ENCODE data around the gene SLC22A17.

Gene SLC22A17

DNA sequence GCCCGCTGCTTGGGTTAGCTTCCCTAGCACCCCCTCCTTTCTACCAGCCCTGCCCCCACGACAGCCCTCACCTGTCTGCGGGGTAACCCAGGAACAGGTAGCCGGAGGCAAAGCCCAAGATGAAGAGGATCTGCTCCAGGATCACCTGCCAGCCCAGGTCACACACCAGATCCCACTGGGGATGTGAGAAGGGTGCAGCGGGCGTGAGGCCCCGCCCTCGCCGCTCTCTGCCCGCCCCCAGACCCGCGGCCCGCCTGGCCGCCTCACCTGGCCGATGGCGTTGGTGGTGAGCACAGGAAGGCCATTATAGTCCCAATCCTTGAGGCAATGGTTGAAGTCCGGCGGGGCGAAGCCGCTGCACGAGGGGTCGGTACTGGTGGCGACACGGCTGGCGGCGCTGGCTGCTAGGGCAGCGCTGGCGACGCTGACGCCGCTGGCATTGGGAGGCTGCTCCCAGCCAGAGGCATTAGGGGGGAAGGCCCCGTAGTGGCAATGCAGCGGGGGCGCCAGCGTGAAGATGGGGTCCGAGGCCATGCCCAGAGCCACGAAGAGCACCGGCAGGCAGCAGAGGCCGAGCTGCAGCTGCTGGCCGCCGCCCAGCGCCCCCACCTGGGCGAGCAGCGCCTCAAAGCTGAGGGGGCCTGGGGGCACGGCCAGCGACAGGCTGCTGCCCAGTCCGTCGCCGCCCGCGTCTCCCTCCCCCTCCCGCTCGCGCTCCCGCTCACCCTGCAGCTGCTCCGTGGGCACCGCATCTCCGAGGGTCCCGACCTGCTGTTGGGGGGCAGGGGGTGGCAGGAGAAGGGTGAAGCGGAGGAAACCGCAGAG, 794 bp downstream of the SLC22A17 start:
- H3K9me3 ChIP-seq (ENCODE audit: control insufficient read depth, insufficient read depth, low read depth, low read length) = no peaks in the 10 kb centered on the region
- H3K4me3 ChIP-seq (ENCODE audit: low read depth, low read length) = peak overlapping the region; percentile 87
- no peak overlapping the region for H3K27ac ChIP-seq (ENCODE audit: low read depth, low read length)
- peaks cover 9% of the 10 kb centered on the region for H3K36me3 ChIP-seq (ENCODE audit: control insufficient read depth, insufficient read depth, low read length)
- peaks cover 40% of the 10 kb centered on the region for H3K27me3 ChIP-seq (ENCODE audit: control insufficient read depth, insufficient read depth, low read length)
- H3K4me1 ChIP-seq (ENCODE audit: control insufficient read depth, insufficient read depth, low read length) = peaks cover 3% of the 10 kb centered on the region; the same call in 1 of the 2 replicates
- H3K9ac ChIP-seq (ENCODE audit: low read length) = peak overlapping the region; percentile 45

DNA sequence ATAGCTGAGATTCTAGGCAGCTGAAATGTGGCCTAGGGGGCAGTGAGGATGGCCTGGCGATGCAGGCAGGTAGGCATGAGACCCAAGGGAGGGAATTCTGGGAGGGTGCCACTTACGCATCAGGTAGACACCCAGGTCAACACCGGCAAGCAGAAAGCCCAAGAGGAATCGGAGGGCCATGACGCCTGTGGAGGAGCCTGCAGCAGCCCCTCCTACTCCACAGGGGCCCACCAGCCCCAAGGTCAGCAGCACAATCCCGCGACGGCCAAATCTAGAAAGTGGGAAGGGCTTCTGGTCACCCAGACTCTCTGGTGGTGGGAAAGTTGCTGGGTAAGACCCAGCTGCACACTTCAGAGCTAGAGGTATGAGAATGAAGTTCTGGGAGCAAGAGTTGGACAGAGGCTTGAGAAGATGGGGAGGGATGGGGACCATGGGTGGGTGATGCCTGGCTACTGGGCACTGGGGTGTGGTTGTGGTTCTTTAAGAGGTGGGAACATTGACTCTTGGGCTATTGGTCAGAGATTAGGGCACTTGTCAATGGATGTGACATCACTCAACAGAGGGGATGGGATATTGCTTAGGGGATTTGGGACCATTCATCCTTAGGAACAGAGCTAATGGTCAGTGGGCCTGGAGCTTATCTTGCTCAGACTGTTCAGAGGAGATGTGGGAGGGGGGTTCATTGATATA, 3.4 kb downstream of the SLC22A17 start:
- H3K9me3 ChIP-seq (ENCODE audit: control insufficient read depth, insufficient read depth, low read depth, low read length) = no peaks in the 10 kb centered on the region
- H3K4me1 ChIP-seq (ENCODE audit: control insufficient read depth, insufficient read depth, low read length) = peaks cover 14% of the 10 kb centered on the region
- no peak overlapping the region for H3K9ac ChIP-seq (ENCODE audit: low read length)
- H3K4me3 ChIP-seq (ENCODE audit: low read depth, low read length) = no peak overlapping the region
- no peaks in the 10 kb centered on the region for H3K36me3 ChIP-seq (ENCODE audit: control insufficient read depth, insufficient read depth, low read length)
- H3K27me3 ChIP-seq (ENCODE audit: control insufficient read depth, insufficient read depth, low read length) = peaks cover 34% of the 10 kb centered on the region
- no peak overlapping the region for H3K27ac ChIP-seq (ENCODE audit: low read depth, low read length)

- Histone ChIP-seq H3K4me3 (ENCODE audit: low read depth, low read length) (no peak overlapping the region), H3K36me3 (ENCODE audit: control insufficient read depth, insufficient read depth, low read length) (no peaks in the 10 kb centered on the region), H3K4me1 (ENCODE audit: control insufficient read depth, insufficient read depth, low read length) (peaks cover 14% of the 10 kb centered on the region), H3K27me3 (ENCODE audit: control insufficient read depth, insufficient read depth, low read length) (peaks cover 24% of the 10 kb centered on the region), H3K27ac (ENCODE audit: low read depth, low read length) (no peak overlapping the region), H3K9me3 (ENCODE audit: control insufficient read depth, insufficient read depth, low read depth, low read length) (no peaks in the 10 kb centered on the region), H3K9ac (ENCODE audit: low read length) (no peak overlapping the region)
Observed at GRCh38 chr14:23348297-23348655, 4.4 kb downstream of the SLC22A17 start.

- Histone ChIP-seq H3K27ac (ENCODE audit: low read depth, low read length) (no peak overlapping the region), H3K4me1 (ENCODE audit: control insufficient read depth, insufficient read depth, low read length) (peaks cover 11% of the 10 kb centered on the region), H3K9ac (ENCODE audit: low read length) (no peak overlapping the region), H3K27me3 (ENCODE audit: control insufficient read depth, insufficient read depth, low read length) (peaks cover 20% of the 10 kb centered on the region), H3K36me3 (ENCODE audit: control insufficient read depth, insufficient read depth, low read length) (no peaks in the 10 kb centered on the region), H3K9me3 (ENCODE audit: control insufficient read depth, insufficient read depth, low read depth, low read length) (no peaks in the 10 kb centered on the region), H3K4me3 (ENCODE audit: low read depth, low read length) (no peak overlapping the region)
Observed at GRCh38 chr14:23347406-23348296, 5.0 kb downstream of the SLC22A17 start.

GRCh38 chr14:23346693-23347405, 5.8 kb downstream of the SLC22A17 start:
- H3K9ac ChIP-seq (ENCODE audit: low read length) = no peak overlapping the region
- peaks cover 15% of the 10 kb centered on the region for H3K27me3 ChIP-seq (ENCODE audit: control insufficient read depth, insufficient read depth, low read length)
- H3K36me3 ChIP-seq (ENCODE audit: control insufficient read depth, insufficient read depth, low read length) = no peaks in the 10 kb centered on the region
- H3K4me3 ChIP-seq (ENCODE audit: low read depth, low read length) = no peak overlapping the region; the same call in 1 of the 2 replicates
- H3K27ac ChIP-seq (ENCODE audit: low read depth, low read length) = no peak overlapping the region
- H3K9me3 ChIP-seq (ENCODE audit: control insufficient read depth, insufficient read depth, low read depth, low read length) = 0 out of 2 replicates have a peak, but pooled peaks cover 2% of the 10 kb centered on the region
- H3K4me1 ChIP-seq (ENCODE audit: control insufficient read depth, insufficient read depth, low read length) = peaks cover 11% of the 10 kb centered on the region

GRCh38 chr14:23345987-23346692, 6.5 kb downstream of the SLC22A17 start:
- Histone ChIP-seq H3K4me1 (ENCODE audit: control insufficient read depth, insufficient read depth, low read length) (peaks cover 11% of the 10 kb centered on the region), H3K9me3 (ENCODE audit: control insufficient read depth, insufficient read depth, low read depth, low read length) (peaks cover 9% of the 10 kb centered on the region), H3K4me3 (ENCODE audit: low read depth, low read length) (no peak overlapping the region; the same call in 1 of the 2 replicates), H3K9ac (ENCODE audit: low read length) (no peak overlapping the region), H3K36me3 (ENCODE audit: control insufficient read depth, insufficient read depth, low read length) (no peaks in the 10 kb centered on the region), H3K27ac (ENCODE audit: low read depth, low read length) (no peak overlapping the region), H3K27me3 (ENCODE audit: control insufficient read depth, insufficient read depth, low read length) (peaks cover 8% of the 10 kb centered on the region)

DNA sequence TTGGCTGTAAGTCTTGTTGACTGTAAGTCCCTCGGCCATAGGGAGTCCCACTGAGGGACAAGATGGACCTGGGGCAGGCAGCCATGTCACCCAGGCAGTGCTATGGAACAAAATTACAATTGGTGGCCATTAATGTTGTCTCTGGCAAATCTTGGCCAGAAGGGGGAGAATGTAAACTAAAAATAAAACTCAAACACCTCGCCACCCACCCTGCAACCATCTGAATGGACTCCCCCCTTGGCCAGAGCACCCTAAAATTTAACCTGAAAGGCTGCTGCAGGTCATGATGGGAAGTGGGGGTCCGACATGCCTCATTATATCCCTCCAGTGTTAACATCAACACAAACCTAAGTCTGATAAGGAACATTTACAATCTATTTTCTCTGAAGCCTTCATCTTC, 8.2 kb downstream of the SLC22A17 start:
- Histone ChIP-seq H3K9me3 (ENCODE audit: control insufficient read depth, insufficient read depth, low read depth, low read length) (peaks cover 20% of the 10 kb centered on the region), H3K4me1 (ENCODE audit: control insufficient read depth, insufficient read depth, low read length) (peaks cover 11% of the 10 kb centered on the region), H3K27ac (ENCODE audit: low read depth, low read length) (no peak overlapping the region), H3K9ac (ENCODE audit: low read length) (no peak overlapping the region), H3K27me3 (ENCODE audit: control insufficient read depth, insufficient read depth, low read length) (no peaks in the 10 kb centered on the region), H3K4me3 (ENCODE audit: low read depth, low read length) (no peak overlapping the region), H3K36me3 (ENCODE audit: control insufficient read depth, insufficient read depth, low read length) (no peaks in the 10 kb centered on the region)

DNA sequence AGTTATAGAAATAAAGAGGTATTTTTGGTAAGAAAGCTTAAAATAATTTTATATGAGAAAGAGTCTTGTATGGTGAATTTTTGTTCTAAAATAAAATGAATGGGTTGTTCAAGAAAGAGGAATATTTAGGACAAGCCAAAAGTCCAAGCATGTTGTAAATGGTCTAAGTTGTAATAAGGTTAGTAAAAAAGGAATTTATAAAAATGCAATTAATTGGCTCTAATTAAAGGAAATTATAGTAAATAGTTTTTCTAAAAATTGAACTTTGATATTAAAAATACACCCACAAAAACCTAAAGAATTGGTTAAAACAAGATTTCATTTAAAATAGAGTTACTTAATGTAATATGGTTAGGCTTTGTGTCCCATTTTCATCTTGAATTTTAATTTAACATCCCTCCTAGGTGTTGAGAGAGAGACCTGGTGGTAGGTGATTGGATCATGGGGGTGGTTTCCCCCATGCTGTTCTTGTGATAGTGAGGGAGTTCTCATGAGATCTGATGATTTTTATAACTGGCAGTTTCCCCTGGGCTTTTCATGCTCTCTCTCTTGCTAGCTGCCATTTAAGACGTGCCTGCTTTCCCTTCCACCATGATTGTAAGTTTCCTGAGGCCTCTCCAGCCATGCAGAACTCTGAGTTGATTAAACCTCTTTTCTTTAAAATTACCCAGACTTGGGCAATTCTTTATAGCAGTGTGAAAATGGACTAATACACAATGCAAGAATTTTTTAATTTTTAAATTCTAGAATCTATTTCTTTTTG, 13.0 kb downstream of the SLC22A17 start:
- no peak overlapping the region for H3K9ac ChIP-seq (ENCODE audit: low read length)
- no peak overlapping the region for H3K4me3 ChIP-seq (ENCODE audit: low read depth, low read length)
- no peaks in the 10 kb centered on the region for H3K27me3 ChIP-seq (ENCODE audit: control insufficient read depth, insufficient read depth, low read length)
- H3K4me1 ChIP-seq (ENCODE audit: control insufficient read depth, insufficient read depth, low read length) = no peaks in the 10 kb centered on the region
- H3K9me3 ChIP-seq (ENCODE audit: control insufficient read depth, insufficient read depth, low read depth, low read length) = peaks cover 35% of the 10 kb centered on the region
- H3K36me3 ChIP-seq (ENCODE audit: control insufficient read depth, insufficient read depth, low read length) = no peaks in the 10 kb centered on the region
- no peak overlapping the region for H3K27ac ChIP-seq (ENCODE audit: low read depth, low read length)

- no peak overlapping the region for H3K9ac ChIP-seq (ENCODE audit: low read length)
- H3K4me1 ChIP-seq (ENCODE audit: control insufficient read depth, insufficient read depth, low read length) = no peaks in the 10 kb centered on the region
- H3K27ac ChIP-seq (ENCODE audit: low read depth, low read length) = no peak overlapping the region
- no peaks in the 10 kb centered on the region for H3K27me3 ChIP-seq (ENCODE audit: control insufficient read depth, insufficient read depth, low read length)
- no peak overlapping the region for H3K4me3 ChIP-seq (ENCODE audit: low read depth, low read length)
- H3K36me3 ChIP-seq (ENCODE audit: control insufficient read depth, insufficient read depth, low read length) = no peaks in the 10 kb centered on the region
- peaks cover 23% of the 10 kb centered on the region for H3K9me3 ChIP-seq (ENCODE audit: control insufficient read depth, insufficient read depth, low read depth, low read length)
Observed at GRCh38 chr14:23335623-23336022, 17.1 kb downstream of the SLC22A17 start.
